ENCODE results near the gene RAPGEF4. TPM values are rescaled to one million over a fixed set of nuclear protein-coding genes. Genes with fewer than 3 reads are reported as not detected.

Gene RAPGEF4
- total RNA-seq, 4 donors from 2014 or later: 3.7 to 8.9 (median 5.2) TPM

GRCh38 chr2:173048897-173049661 lies 313.4 kb downstream of the RAPGEF4 start:
- intact Hi-C loops (cut with DNase I): no loop called here
- WGBS: 10% methylated on average over 4 of the region's 4 CpGs
- H3K27me3 ChIP-seq: no peaks in the 10 kb centered on the region
- H3K9me3 ChIP-seq: no peaks in the 10 kb centered on the region
- H3K4me1 ChIP-seq: peaks cover 8 to 33% (median 28%) of the 10 kb centered on the region in 4 donors
- peak overlapping the region; percentile 41 to 53 (median 46) for H3K27ac ChIP-seq (replicated peaks in 1 of 4)
- TF ChIP-seq POLR2AphosphoS5 (IDR thresholded peaks at IDR 0.05): peak in 1 of 2 donors; percentile 75
- TF ChIP-seq, protein P1, sequence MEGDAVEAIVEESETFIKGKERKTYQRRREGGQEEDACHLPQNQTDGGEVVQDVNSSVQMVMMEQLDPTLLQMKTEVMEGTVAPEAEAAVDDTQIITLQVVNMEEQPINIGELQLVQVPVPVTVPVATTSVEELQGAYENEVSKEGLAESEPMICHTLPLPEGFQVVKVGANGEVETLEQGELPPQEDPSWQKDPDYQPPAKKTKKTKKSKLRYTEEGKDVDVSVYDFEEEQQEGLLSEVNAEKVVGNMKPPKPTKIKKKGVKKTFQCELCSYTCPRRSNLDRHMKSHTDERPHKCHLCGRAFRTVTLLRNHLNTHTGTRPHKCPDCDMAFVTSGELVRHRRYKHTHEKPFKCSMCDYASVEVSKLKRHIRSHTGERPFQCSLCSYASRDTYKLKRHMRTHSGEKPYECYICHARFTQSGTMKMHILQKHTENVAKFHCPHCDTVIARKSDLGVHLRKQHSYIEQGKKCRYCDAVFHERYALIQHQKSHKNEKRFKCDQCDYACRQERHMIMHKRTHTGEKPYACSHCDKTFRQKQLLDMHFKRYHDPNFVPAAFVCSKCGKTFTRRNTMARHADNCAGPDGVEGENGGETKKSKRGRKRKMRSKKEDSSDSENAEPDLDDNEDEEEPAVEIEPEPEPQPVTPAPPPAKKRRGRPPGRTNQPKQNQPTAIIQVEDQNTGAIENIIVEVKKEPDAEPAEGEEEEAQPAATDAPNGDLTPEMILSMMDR (IDR thresholded peaks at IDR 0.05): no peak
- H3K36me3 ChIP-seq: no peaks in the 10 kb centered on the region
- no peak for DNase-seq (ENCODE audit: extremely low spot score)
- H3K4me3 ChIP-seq: no peak overlapping the region

- peak overlapping the region; percentile 12 to 53 (median 44) for H3K27ac ChIP-seq (replicated peaks in 1 of 4)
- no peaks in the 10 kb centered on the region for H3K36me3 ChIP-seq
- H3K4me1 ChIP-seq: peaks cover 8 to 31% (median 23%) of the 10 kb centered on the region in 4 donors
- no peak overlapping the region for H3K4me3 ChIP-seq
- no peak for DNase-seq (ENCODE audit: extremely low spot score)
- intact Hi-C loops (cut with DNase I): no loop called here
- TF ChIP-seq EP300 (IDR thresholded peaks at IDR 0.05): no peak
- TF ChIP-seq, protein P1 (IDR thresholded peaks at IDR 0.05): no peak
- TF ChIP-seq POLR2A (IDR thresholded peaks at IDR 0.05; ENCODE audit: low read depth): no peak
- no peak for TF ChIP-seq POLR2AphosphoS5 (IDR thresholded peaks at IDR 0.05)
- 96% methylated on average over 3 of the region's 3 CpGs for WGBS
- no peaks in the 10 kb centered on the region for H3K9me3 ChIP-seq
- no peaks in the 10 kb centered on the region for H3K27me3 ChIP-seq
Measured at GRCh38 chr2:173049831-173050230, 314.2 kb downstream of the RAPGEF4 start.

DNA sequence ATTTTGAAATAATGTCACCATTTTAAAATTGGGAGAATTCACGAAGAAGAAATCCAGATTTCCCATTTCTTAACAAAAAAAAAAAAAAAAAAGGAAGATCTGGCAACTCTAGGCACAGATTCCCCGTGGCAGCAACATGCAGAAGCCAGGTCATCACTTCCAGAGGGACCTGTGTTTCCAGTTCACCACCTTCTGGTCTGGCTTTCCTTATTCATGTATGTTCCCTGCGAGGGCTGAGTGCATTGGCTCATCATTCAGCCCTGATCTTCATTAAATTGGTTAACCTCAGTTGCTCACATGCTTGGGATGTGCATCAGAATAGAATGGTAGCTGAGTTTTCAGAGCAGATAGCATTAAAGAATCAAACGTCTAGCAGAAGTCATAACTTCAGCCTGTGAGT lies 315.0 kb downstream of the RAPGEF4 start:
- Histone ChIP-seq H3K4me3 (no peak overlapping the region), H3K9me3 (no peaks in the 10 kb centered on the region), H3K4me1 (peaks cover 8 to 26% (median 16%) of the 10 kb centered on the region in 4 donors), H3K27ac (replicated peaks in 1 of 4) (no peak overlapping the region), H3K36me3 (no peaks in the 10 kb centered on the region), H3K27me3 (no peaks in the 10 kb centered on the region)
- WGBS: 89% methylated on average over 4 of the region's 4 CpGs
- DNase-seq (ENCODE audit: extremely low spot score): no peak
- intact Hi-C loops (cut with DNase I): no loop called here
- TF ChIP-seq POLR2AphosphoS5 (IDR thresholded peaks at IDR 0.05) (no peak), EP300 (IDR thresholded peaks at IDR 0.05) (no peak)
- TF ChIP-seq, protein P1 (IDR thresholded peaks at IDR 0.05): no peak

DNA sequence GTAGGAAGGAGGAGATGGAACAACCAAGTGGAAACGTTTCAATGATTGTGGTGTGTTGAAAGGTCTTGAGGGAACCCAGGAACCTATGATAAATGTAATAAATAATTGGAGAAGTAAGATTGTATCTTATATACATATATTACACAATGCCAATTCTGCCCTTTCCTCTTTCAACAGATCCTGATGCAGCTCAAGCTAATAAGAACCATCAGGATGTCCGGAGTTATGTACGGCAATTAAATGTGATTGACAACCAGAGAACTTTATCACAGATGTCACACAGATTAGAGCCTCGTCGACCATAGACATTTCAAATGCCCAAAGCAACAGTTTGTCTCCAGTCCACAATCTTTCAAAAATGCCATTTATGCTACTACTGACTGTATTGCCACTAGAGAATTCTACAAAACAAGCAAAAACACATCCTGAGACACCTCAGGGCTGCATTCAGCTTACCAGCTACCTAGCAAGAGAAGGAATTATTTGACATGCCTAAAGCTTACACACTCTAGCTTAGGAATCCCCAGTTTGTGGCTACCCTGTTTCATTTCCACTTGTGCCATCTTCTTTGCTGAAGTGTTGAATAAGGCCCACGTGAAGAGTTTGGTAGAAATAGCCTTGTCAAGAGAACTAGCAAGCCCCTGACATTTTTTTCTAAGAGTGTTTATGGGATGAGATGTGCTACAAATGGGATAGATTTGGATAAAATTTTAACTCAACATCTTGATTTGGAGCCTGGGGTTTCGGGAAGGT lies 316.0 kb downstream of the RAPGEF4 start:
- 87% methylated on average over 7 of the region's 7 CpGs for WGBS
- Histone ChIP-seq H3K27me3 (no peaks in the 10 kb centered on the region), H3K4me1 (peaks cover 8 to 26% (median 16%) of the 10 kb centered on the region in 4 donors), H3K27ac (replicated peaks in 1 of 4) (no peak overlapping the region), H3K36me3 (no peaks in the 10 kb centered on the region), H3K9me3 (no peaks in the 10 kb centered on the region), H3K4me3 (no peak overlapping the region)
- no peak for DNase-seq (ENCODE audit: extremely low spot score)
- TF ChIP-seq, protein P1 (IDR thresholded peaks at IDR 0.05): no peak
- TF ChIP-seq EP300 (IDR thresholded peaks at IDR 0.05) (no peak), POLR2A (IDR thresholded peaks at IDR 0.05; ENCODE audit: low read depth) (no peak), POLR2AphosphoS5 (IDR thresholded peaks at IDR 0.05) (no peak)
- intact Hi-C loops (cut with DNase I): no loop called here

Data from esophagus muscularis mucosa (tissue), 4 donors.